ENCODE data around the gene SPRED3.
A peak's percentile ranks its signal among the peaks of the same experiment; 100 is the strongest.

The SPRED3 gene

GRCh38 chr19:38386300-38386970, 2.1 kb upstream of the SPRED3 start:
- H4K20me1 ChIP-seq (ENCODE audit: insufficient read depth, low read length): 0 out of 2 replicates have a peak, but pooled peaks cover 3% of the 10 kb centered on the region
- H3K4me3 ChIP-seq (ENCODE audit: low read length): no peak overlapping the region
- H3K79me2 ChIP-seq (ENCODE audit: low read length): no peaks in the 10 kb centered on the region
- no peak overlapping the region for H3K9ac ChIP-seq (ENCODE audit: low read length)
- H3K36me3 ChIP-seq (replicated peaks; ENCODE audit: low read depth, low read length): peaks cover 42% of the 10 kb centered on the region
- H3K9me3 ChIP-seq (ENCODE audit: insufficient read depth, low read length): no peaks in the 10 kb centered on the region
- no peak overlapping the region for H2AFZ ChIP-seq (ENCODE audit: low read depth, low read length)
- peaks cover 5% of the 10 kb centered on the region; the same call in 1 of the 2 replicates for H3K4me1 ChIP-seq (ENCODE audit: low read length)
- no peaks in the 10 kb centered on the region for H3K27me3 ChIP-seq (ENCODE audit: low read depth, low read length)
- TF ChIP-seq EZH2phosphoT487 (IDR thresholded peaks at IDR 0.05; ENCODE audit: low read depth): no peak
- no peak for TF ChIP-seq CTCF (IDR thresholded peaks at IDR 0.05; ENCODE audit: low read depth, low read length)
- no peak overlapping the region for H3K4me2 ChIP-seq (ENCODE audit: low read length)
- H3K27ac ChIP-seq (ENCODE audit: low read length): no peak overlapping the region

GRCh38 chr19:38386971-38387549, 1.4 kb upstream of the SPRED3 start:
- Histone ChIP-seq H3K4me1 (ENCODE audit: low read length) (peaks cover 5% of the 10 kb centered on the region; the same call in 1 of the 2 replicates), H3K27ac (ENCODE audit: low read length) (peak overlapping the region; percentile 73)

DNA sequence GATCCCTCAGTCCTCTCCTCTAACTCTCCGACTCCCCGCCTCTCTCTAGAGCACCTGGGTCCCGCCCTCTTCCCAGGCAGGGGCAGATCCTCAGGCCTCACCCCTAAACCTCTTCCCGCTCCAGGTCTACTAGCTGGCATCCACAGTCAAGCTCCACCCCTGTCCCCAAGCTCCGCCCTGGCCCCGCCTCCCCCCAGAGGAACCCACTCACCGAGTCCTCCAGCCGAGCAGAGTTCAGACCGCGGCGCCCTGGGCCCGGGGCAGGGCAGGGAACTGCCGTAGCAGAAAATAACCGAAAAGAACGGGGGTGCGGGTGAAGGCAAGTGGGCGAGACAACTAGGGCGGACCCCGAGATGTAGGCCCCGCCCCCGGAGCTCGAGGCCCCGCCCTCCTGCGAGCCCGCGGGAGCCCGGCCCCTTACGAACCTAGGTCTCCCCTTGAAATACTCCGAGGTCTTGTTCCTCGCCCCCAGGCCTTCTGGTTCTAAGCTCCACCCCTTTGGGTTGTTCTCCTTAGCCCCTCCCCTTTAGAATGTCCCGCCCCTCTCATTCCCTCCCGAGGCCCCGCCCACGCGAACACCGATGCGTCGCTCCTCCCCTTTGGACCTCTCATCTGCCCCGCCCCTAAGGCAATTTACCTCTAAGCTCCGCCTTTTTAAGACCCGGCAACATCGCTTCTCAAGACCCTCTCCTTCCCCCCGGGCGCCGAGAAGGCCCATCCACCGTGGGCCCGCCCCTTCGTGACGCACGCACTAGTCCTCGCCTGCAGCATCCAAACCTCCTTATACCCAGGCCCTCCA, 748 bp upstream of the SPRED3 start, which contains the start of gene GGN:
Gene GGN, minus strand, starts transcription at position 485 of the 799 bp plus-strand sequence. CDS start 773 bp downstream, outside the sequence.
- Histone ChIP-seq H4K20me1 (ENCODE audit: insufficient read depth, low read length) (0 out of 2 replicates have a peak, but pooled peaks cover 3% of the 10 kb centered on the region), H3K79me2 (ENCODE audit: low read length) (no peaks in the 10 kb centered on the region), H3K27me3 (ENCODE audit: low read depth, low read length) (no peaks in the 10 kb centered on the region), H3K4me2 (ENCODE audit: low read length) (peak within 1 kb of the TSS; percentile 88), H3K9me3 (ENCODE audit: insufficient read depth, low read length) (no peaks in the 10 kb centered on the region), H3K4me3 (ENCODE audit: low read length) (peak within 1 kb of the TSS; percentile 86), H3K9ac (ENCODE audit: low read length) (peak within 1 kb of the TSS; percentile 90), H3K4me1 (ENCODE audit: low read length) (peaks cover 5% of the 10 kb centered on the region; the same call in 1 of the 2 replicates), H3K27ac (ENCODE audit: low read length) (peak within 1 kb of the TSS; percentile 73), H3K36me3 (replicated peaks; ENCODE audit: low read depth, low read length) (peaks cover 32% of the 10 kb centered on the region), H2AFZ (ENCODE audit: low read depth, low read length) (peak within 1 kb of the TSS; percentile 90; the same call in 1 of the 2 replicates)
- no peak for TF ChIP-seq CTCF (IDR thresholded peaks at IDR 0.05; ENCODE audit: low read depth, low read length)
- TF ChIP-seq EZH2phosphoT487 (IDR thresholded peaks at IDR 0.05; ENCODE audit: low read depth): no peak

More at GRCh38 chr19:38386971-38387549, 1.4 kb upstream of the SPRED3 start:
- Histone ChIP-seq H3K36me3 (replicated peaks; ENCODE audit: low read depth, low read length) (peaks cover 36% of the 10 kb centered on the region), H3K9me3 (ENCODE audit: insufficient read depth, low read length) (no peaks in the 10 kb centered on the region), H3K79me2 (ENCODE audit: low read length) (no peaks in the 10 kb centered on the region), H3K27me3 (ENCODE audit: low read depth, low read length) (no peaks in the 10 kb centered on the region), H3K9ac (ENCODE audit: low read length) (no peak overlapping the region), H3K4me3 (ENCODE audit: low read length) (peak overlapping the region; percentile 86), H2AFZ (ENCODE audit: low read depth, low read length) (no peak overlapping the region), H3K4me2 (ENCODE audit: low read length) (peak overlapping the region; percentile 88), H4K20me1 (ENCODE audit: insufficient read depth, low read length) (0 out of 2 replicates have a peak, but pooled peaks cover 3% of the 10 kb centered on the region)
- TF ChIP-seq EZH2phosphoT487 (IDR thresholded peaks at IDR 0.05; ENCODE audit: low read depth) (no peak), CTCF (IDR thresholded peaks at IDR 0.05; ENCODE audit: low read depth, low read length) (no peak)
